ENCODE data around the gene WDR4. TPM values are rescaled to one million over a fixed set of nuclear protein-coding genes. Genes with fewer than 3 reads are reported as not detected.

Gene WDR4
- total and polyA plus RNA-seq, 2 of the 13 experiments (the other 11 are each of a cell fraction or from before 2014, with no cell fraction given) = 11.3 to 14.4 TPM

GRCh38 chr21:42837421-42838211 is 41.7 kb downstream of the WDR4 start:
- in situ Hi-C loops (cut with HindIII; ENCODE audit: extremely low pct_ligation_motif_present, low pct_unique_long_range_greater_than_20kb) = loop anchor here (10.0 kb wide), 1 partner anchor 183 kb away; the partner anchor contains the start of gene PDE9A
- Histone ChIP-seq H3K36me3 (replicated peaks in 1 of 2; ENCODE audit: control insufficient read depth in 1 of 2, insufficient read depth in 2 of 2, low read length in 2 of 2) (peaks cover 19 to 30% of the 10 kb centered on the region in 2 experiments), H3K9me3 (ENCODE audit: low read length) (no peaks in the 10 kb centered on the region)
- TF ChIP-seq ZNF580 (CRISPR knock-in tag; IDR thresholded peaks at IDR 0.05; ENCODE audit: borderline replicate concordance, low read depth) (no peak), PHF20 (CRISPR knock-in tag; IDR thresholded peaks at IDR 0.05) (no peak), SNRNP70 (IDR thresholded peaks at IDR 0.05; ENCODE audit: low read depth, low read length) (no peak), MYNN (CRISPR knock-in tag; IDR thresholded peaks at IDR 0.05; ENCODE audit: low read depth) (no peak), SRSF1 (optimal IDR thresholded peaks at IDR 0.05; ENCODE audit: low read depth, low read length) (no peak), FOXO4 (CRISPR knock-in tag; conservative IDR thresholded peaks at IDR 0.05) (no peak), HCFC1 (IDR thresholded peaks at IDR 0.05; ENCODE audit: low read depth, low read length) (no peak), MAFG (CRISPR knock-in tag; IDR thresholded peaks at IDR 0.05) (no peak), ZFY (CRISPR knock-in tag; IDR thresholded peaks at IDR 0.05) (no peak), ZBTB14 (CRISPR knock-in tag; IDR thresholded peaks at IDR 0.05) (no peak), FLYWCH1 (CRISPR knock-in tag; IDR thresholded peaks at IDR 0.05) (no peak), ZNF713 (CRISPR knock-in tag; IDR thresholded peaks at IDR 0.05) (no peak), PHF21A (CRISPR knock-in tag; IDR thresholded peaks at IDR 0.05) (no peak)
- TF ChIP-seq, protein P1, sequence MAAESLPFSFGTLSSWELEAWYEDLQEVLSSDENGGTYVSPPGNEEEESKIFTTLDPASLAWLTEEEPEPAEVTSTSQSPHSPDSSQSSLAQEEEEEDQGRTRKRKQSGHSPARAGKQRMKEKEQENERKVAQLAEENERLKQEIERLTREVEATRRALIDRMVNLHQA (CRISPR knock-in tag; IDR thresholded peaks at IDR 0.05) = no peak
- TF ChIP-seq, protein P2, sequence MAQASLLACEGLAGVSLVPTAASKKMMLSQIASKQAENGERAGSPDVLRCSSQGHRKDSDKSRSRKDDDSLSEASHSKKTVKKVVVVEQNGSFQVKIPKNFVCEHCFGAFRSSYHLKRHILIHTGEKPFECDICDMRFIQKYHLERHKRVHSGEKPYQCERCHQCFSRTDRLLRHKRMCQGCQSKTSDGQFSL (CRISPR knock-in tag; IDR thresholded peaks at IDR 0.05) = peak; percentile 51; the same call in 1 of the 2 replicates
- TF ChIP-seq, protein P3, sequence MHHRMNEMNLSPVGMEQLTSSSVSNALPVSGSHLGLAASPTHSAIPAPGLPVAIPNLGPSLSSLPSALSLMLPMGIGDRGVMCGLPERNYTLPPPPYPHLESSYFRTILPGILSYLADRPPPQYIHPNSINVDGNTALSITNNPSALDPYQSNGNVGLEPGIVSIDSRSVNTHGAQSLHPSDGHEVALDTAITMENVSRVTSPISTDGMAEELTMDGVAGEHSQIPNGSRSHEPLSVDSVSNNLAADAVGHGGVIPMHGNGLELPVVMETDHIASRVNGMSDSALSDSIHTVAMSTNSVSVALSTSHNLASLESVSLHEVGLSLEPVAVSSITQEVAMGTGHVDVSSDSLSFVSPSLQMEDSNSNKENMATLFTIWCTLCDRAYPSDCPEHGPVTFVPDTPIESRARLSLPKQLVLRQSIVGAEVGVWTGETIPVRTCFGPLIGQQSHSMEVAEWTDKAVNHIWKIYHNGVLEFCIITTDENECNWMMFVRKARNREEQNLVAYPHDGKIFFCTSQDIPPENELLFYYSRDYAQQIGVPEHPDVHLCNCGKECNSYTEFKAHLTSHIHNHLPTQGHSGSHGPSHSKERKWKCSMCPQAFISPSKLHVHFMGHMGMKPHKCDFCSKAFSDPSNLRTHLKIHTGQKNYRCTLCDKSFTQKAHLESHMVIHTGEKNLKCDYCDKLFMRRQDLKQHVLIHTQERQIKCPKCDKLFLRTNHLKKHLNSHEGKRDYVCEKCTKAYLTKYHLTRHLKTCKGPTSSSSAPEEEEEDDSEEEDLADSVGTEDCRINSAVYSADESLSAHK (CRISPR knock-in tag; IDR thresholded peaks at IDR 0.05; ENCODE audit: borderline replicate concordance) = no peak
- TF ChIP-seq, protein P4, sequence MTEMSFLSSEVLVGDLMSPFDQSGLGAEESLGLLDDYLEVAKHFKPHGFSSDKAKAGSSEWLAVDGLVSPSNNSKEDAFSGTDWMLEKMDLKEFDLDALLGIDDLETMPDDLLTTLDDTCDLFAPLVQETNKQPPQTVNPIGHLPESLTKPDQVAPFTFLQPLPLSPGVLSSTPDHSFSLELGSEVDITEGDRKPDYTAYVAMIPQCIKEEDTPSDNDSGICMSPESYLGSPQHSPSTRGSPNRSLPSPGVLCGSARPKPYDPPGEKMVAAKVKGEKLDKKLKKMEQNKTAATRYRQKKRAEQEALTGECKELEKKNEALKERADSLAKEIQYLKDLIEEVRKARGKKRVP (CRISPR knock-in tag; IDR thresholded peaks at IDR 0.05) = no peak

More at GRCh38 chr21:42837421-42838211, 41.7 kb downstream of the WDR4 start:
- DNase-seq (ENCODE audit: low spot score) = no peak
- ATAC-seq = peak; percentile 47
- no TSS peak for BruUV-seq (replicated peaks)
- H3K4me3 ChIP-seq (replicated peaks in 1 of 3; ENCODE audit: insufficient read depth in 1 of 3, low read depth in 2 of 3, low read length in 3 of 3) = no peak overlapping the region; a peak in 1 of 6 replicates
- H3K4me1 ChIP-seq (ENCODE audit: insufficient read depth, low read length) = peaks cover 22% of the 10 kb centered on the region
- no peaks in the 10 kb centered on the region; the same call in 1 of the 2 replicates for H4K20me1 ChIP-seq (ENCODE audit: insufficient read depth, low read length)
- no peak overlapping the region for H3K4me2 ChIP-seq (ENCODE audit: low read depth, low read length)
- WGBS (ENCODE audit: low lambda C conversion rate) = 79% methylated on average over 39 of the region's 42 CpGs
- intact Hi-C loops (cut with micrococcal nuclease; ENCODE audit: unreplicated experiment) = no loop called here
- FAIRE-seq = no peak
- H3K27me3 ChIP-seq (ENCODE audit: control insufficient read depth in 1 of 2, insufficient read depth in 2 of 2, low read length in 2 of 2) = no peaks in the 10 kb centered on the region
- no peak overlapping the region for H2AFZ ChIP-seq (ENCODE audit: low read length)
- H3K9ac ChIP-seq (ENCODE audit: insufficient read depth, low read depth, low read length) = no peak overlapping the region
- POLR2A ChIA-PET = no interaction called here
- CTCF ChIA-PET (ENCODE audit: low intra/inter-chr PET ratio, low total read pairs) = no interaction called here
- peak overlapping the region; percentile 58 for H3K27ac ChIP-seq (ENCODE audit: extremely low read length, insufficient read depth, low read length)
- no peaks in the 10 kb centered on the region for H3K79me2 ChIP-seq (ENCODE audit: insufficient read depth, low read length)

Data from HepG2 (cell line).